ENCODE data around the gene COL27A1.

Gene COL27A1

DNA sequence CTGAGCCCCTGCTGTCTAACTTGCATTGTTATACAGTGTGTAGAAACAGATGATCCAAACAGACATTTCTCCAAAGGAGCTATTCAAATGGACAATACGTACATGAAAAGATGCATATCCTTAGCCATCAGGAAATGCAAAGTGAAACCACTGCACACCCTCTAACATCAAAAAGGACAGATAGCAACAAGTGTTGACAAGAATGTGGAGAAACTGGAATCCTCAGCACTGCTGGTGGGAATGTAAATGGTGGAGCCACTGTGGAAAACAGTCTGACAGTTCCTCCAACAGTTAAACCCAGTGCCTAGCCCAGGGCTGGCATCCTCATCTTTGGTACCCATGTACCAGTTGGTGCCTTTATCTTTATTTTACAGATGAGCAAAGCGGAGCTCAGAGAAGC is 182.8 kb downstream of the COL27A1 start:
- TF ChIP-seq, protein P1, sequence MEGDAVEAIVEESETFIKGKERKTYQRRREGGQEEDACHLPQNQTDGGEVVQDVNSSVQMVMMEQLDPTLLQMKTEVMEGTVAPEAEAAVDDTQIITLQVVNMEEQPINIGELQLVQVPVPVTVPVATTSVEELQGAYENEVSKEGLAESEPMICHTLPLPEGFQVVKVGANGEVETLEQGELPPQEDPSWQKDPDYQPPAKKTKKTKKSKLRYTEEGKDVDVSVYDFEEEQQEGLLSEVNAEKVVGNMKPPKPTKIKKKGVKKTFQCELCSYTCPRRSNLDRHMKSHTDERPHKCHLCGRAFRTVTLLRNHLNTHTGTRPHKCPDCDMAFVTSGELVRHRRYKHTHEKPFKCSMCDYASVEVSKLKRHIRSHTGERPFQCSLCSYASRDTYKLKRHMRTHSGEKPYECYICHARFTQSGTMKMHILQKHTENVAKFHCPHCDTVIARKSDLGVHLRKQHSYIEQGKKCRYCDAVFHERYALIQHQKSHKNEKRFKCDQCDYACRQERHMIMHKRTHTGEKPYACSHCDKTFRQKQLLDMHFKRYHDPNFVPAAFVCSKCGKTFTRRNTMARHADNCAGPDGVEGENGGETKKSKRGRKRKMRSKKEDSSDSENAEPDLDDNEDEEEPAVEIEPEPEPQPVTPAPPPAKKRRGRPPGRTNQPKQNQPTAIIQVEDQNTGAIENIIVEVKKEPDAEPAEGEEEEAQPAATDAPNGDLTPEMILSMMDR (IDR thresholded peaks at IDR 0.05; ENCODE audit: control extremely low read depth, extremely low read depth, low read depth, missing control alignments) = no peak
- no peak for DNase-seq (ENCODE audit: extremely low spot score)
- CTCF ChIA-PET = interaction anchor here (0.7 to 3.1 kb wide), 12 partner anchors 9 to 256 kb away, joined by 3 to 18 read pairs (median 6); partner anchors contain the start of gene AKNA
- POLR2A ChIA-PET = no interaction called here

DNA sequence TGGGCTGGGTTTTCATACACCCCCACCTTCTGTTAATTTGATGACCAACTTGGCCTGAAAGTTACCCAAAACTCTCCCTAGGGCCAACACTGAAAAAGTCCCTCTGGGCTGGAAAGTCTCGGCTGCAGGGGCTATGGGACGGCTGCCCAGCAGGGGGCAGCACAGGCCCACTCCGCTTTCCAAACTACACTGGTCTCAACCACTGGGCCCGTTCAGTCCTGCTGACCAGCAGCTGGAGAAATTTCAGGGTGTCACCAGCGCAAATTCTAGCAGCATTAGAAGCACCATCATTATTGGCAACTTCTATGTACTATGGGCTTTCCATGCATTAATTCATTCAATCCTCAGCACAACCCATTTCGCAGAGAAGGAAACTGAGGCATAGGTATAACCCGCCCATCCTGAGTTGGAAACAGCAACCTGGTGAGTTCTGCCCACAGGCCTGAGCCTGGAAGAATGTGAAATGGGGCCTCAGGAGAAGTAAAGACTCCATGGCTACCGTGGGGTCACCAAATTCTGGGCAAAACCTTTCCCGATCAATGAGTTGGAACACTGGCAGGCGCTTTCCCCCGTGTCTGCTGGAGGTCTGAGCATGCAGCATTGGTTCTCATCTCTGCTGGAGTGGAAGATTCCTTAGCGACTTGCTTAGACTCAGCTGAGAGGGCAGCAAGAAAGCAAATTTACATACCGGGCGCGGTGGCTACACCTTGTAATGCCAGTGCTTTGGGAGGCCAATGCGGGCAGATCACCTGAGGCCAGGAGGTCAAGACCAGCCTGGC is 184.0 kb downstream of the COL27A1 start:
- TF ChIP-seq, protein P1 (IDR thresholded peaks at IDR 0.05; ENCODE audit: control extremely low read depth, extremely low read depth, low read depth, missing control alignments) = peak; percentile 78
- CTCF ChIA-PET = interaction anchor here (0.7 to 3.1 kb wide), 18 partner anchors 9 to 314 kb away, joined by 3 to 18 read pairs (median 4); partner anchors contain the start of gene AKNA
- POLR2A ChIA-PET = interaction anchor here (0.5 kb wide), 1 partner anchor 60 kb away, joined by 4 read pairs; no protein-coding TSS in a partner anchor
- peak; percentile 86 for DNase-seq (ENCODE audit: extremely low spot score)

DNA sequence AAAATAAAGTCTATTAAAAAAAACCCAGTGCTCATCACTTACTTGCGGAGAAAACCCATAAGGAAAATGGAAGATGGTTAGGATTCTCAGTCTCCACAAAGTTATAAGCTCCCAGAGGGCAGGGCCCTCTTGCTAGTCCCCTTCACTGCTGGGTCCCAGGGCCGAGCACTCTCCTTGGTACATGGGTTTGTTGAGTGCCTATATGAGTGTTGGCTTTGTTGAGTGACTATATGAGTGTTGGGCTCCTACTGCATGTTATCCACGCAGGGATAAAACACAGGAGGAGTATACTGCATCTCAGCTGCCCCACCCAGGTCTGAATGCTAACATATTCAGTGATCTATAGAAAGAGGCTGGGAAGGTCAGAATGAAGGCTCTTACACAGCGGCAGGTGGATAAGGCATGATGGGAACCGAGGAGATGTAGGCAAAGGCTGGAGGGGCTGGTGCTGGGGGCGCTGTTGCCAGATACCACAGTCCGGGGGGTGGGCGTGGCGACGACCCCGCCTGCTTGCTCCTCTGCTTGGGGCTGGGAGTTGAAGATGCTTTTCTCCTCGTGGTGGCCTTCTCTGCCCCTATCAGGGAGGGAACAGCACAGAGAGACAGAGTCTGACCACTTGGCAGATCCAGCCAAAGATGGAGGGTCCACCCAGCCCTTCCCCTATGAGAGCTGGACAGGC is 186.0 kb downstream of the COL27A1 start:
- TF ChIP-seq, protein P1 (IDR thresholded peaks at IDR 0.05; ENCODE audit: control extremely low read depth, extremely low read depth, low read depth, missing control alignments) = no peak
- ChIA-PET CTCF (interaction anchor here (1.5 to 3.1 kb wide), 2 partner anchors 45 to 312 kb away, joined by 3 to 8 read pairs; no protein-coding TSS in a partner anchor), POLR2A (no interaction called here)
- no peak for DNase-seq (ENCODE audit: extremely low spot score)

DNA sequence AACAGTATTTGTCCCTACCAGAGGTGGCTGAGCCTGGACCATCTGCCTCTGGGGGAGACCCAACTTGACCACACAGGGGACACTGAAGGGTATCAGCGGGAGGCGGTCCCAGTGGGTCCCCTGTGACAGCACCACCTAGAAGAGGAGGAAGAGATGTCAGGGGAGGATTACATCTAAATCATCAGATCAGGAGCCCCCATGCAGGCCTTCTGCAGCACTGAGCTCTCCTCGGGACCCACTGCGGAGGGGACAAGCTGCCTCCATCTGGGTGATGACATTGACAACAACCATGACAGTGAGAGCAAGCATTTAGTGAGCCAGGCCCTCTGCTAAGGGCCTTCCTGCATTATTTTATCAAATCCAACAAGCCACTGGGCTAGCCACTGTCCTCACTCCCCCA is 186.7 kb downstream of the COL27A1 start:
- CTCF ChIA-PET = interaction anchor here (0.8 to 3.1 kb wide), 3 partner anchors 17 to 311 kb away, joined by 3 to 8 read pairs (median 3); no protein-coding TSS in a partner anchor
- POLR2A ChIA-PET = no interaction called here
- TF ChIP-seq, protein P1 (IDR thresholded peaks at IDR 0.05; ENCODE audit: control extremely low read depth, extremely low read depth, low read depth, missing control alignments) = no peak
- DNase-seq (ENCODE audit: extremely low spot score) = no peak

DNA sequence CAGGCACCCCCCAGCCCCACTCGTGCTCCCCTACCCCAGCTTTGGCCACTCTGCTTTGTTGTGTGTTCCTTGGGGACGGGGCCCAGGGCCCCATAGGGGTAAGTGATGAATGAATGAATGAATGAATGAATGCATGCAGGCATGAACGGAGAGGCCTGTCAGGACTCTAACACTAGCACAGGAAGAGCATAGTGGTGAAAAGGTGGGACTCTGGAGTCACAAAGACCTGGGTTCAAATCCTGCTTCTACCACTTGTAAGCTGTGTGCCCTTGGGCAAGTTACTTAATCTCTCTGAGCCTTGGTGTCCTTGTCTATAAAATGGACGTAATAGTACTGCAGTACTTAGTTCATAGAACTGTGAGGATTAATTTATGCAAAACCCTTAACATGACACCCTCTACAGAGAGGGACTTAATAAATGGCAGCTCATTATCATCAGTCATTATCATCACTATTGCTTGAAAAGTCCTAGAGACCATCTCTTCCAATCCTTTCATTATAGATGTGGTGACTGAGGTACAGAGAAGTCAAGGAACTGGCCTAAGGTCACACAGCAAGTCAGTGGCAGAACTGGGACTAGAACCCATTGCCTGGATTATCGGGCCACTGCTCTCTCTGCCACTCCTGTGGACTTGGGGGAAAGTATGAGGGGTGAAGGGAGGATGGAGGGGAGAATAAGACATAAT is 187.6 kb downstream of the COL27A1 start:
- POLR2A ChIA-PET = no interaction called here
- TF ChIP-seq, protein P1 (IDR thresholded peaks at IDR 0.05; ENCODE audit: control extremely low read depth, extremely low read depth, low read depth, missing control alignments) = no peak
- DNase-seq (ENCODE audit: extremely low spot score) = no peak
- CTCF ChIA-PET = interaction anchor here (0.8 to 1.5 kb wide), 3 partner anchors 18 to 63 kb away, joined by 3 to 4 read pairs (median 3); no protein-coding TSS in a partner anchor
